LNCaP clone FGC (cell line): ENCODE measurements around the gene BPIFB4.

ENCODE experiments used
- DNase-seq: peaks from one replicate; pipeline ENCODE4 v3.0.0-alpha.2; 2011; ENCODE audit warnings: low read depth
- H3K4me3 ChIP-seq: 2 replicates; pipeline ENCODE4 v1.5.1; 2011; ENCODE audit warnings: mild to moderate bottlenecking, low read depth, low read length, control low read depth
- CTCF ChIP-seq: IDR thresholded peaks from 2 replicates; pipeline ENCODE4 v1.5.1; 2012; ENCODE audit warnings: mild to moderate bottlenecking; ENCODE audit not compliant: control insufficient read depth, insufficient read depth; ENCODE audit errors: extremely low read depth

The BPIFB4 gene

GRCh38 chr20:33082546-33082945 lies 3.1 kb downstream of the BPIFB4 start:
- TF ChIP-seq CTCF, result no peak
- no peak overlapping the region for H3K4me3 ChIP-seq
- no peak for DNase-seq

GRCh38 chr20:33083544-33084340 lies 4.3 kb downstream of the BPIFB4 start:
- no peak for DNase-seq
- no peak for TF ChIP-seq CTCF
- H3K4me3 ChIP-seq, result no peak overlapping the region

GRCh38 chr20:33084722-33085121 lies 5.3 kb downstream of the BPIFB4 start:
- TF ChIP-seq CTCF, result no peak

GRCh38 chr20:33086052-33086722 lies 6.7 kb downstream of the BPIFB4 start:
- no peak for DNase-seq
- TF ChIP-seq CTCF, result no peak
- no peak overlapping the region for H3K4me3 ChIP-seq

More at GRCh38 chr20:33084722-33085121, 5.3 kb downstream of the BPIFB4 start:
- H3K4me3 ChIP-seq, result no peak overlapping the region
- DNase-seq, result no peak

GRCh38 chr20:33091147-33091546 lies 11.7 kb downstream of the BPIFB4 start:
- no peak for DNase-seq
- no peak for TF ChIP-seq CTCF
- no peak overlapping the region for H3K4me3 ChIP-seq

- no peak overlapping the region for H3K4me3 ChIP-seq
- DNase-seq, result no peak
- TF ChIP-seq CTCF, result no peak
Observed at GRCh38 chr20:33091693-33092092, 12.2 kb downstream of the BPIFB4 start.
